HepG2 (cell line): ENCODE measurements around the gene SLC29A1. TPM values are rescaled to one million over a fixed set of nuclear protein-coding genes. Genes with fewer than 3 reads are reported as not detected.

Source experiments
- CBFB ChIP-seq: sonication (generic); formaldehyde crosslinking; IDR thresholded peaks from 2 replicates; pipeline ENCODE4 v1.4.0; 2020; ENCODE audit warnings: missing genetic modification reagents
- CENPT ChIP-seq: sonication (generic); formaldehyde crosslinking; IDR thresholded peaks from 2 replicates; pipeline ENCODE4 v1.8.0; 2022; ENCODE audit warnings: low read depth, mild to moderate bottlenecking, moderate library complexity, missing genetic modification reagents
- E2F2 ChIP-seq: sonication (generic); formaldehyde crosslinking; IDR thresholded peaks from 2 replicates; pipeline ENCODE4 v1.4.0; 2020; ENCODE audit warnings: missing genetic modification reagents, borderline replicate concordance
- ERF ChIP-seq: IDR thresholded peaks from 2 replicates; pipeline ENCODE4 v1.6.1; 2018; ENCODE audit warnings: missing biosample characterization, missing genetic modification reagents
- GATA4 ChIP-seq: sonication (generic); IDR thresholded peaks from 2 replicates; pipeline ENCODE4 v1.6.1; 2016; ENCODE audit warnings: antibody characterized with exemption, low read depth, borderline replicate concordance
- HNRNPK ChIP-seq: fragments of 200-400 bp; formaldehyde crosslinking; IDR thresholded peaks from 2 replicates; pipeline ENCODE4 v1.6.1; 2018; ENCODE audit warnings: low read length, low read depth, moderate library complexity, mild to moderate bottlenecking; ENCODE audit not compliant: poor library complexity, severe bottlenecking
- HOXA3 ChIP-seq: sonication (generic); formaldehyde crosslinking; IDR thresholded peaks from 2 replicates; pipeline ENCODE4 v1.5.0; 2020; ENCODE audit warnings: missing genetic modification reagents
- HOXA9 ChIP-seq: sonication (generic); formaldehyde crosslinking; IDR thresholded peaks from 2 replicates; pipeline ENCODE4 v1.8.1; 2022; ENCODE audit warnings: missing genetic modification reagents, mild to moderate bottlenecking, moderate library complexity, borderline replicate concordance
- THRA ChIP-seq: sonication (generic); formaldehyde crosslinking; IDR thresholded peaks from 2 replicates; pipeline ENCODE4 v1.4.0; 2020; ENCODE audit warnings: missing genetic modification reagents, borderline replicate concordance
- ZBTB1 ChIP-seq: sonication (generic); formaldehyde crosslinking; IDR thresholded peaks from 2 replicates; pipeline ENCODE4 v1.4.0; 2020; ENCODE audit warnings: missing genetic modification reagents, borderline replicate concordance
- ZBTB26 ChIP-seq: IDR thresholded peaks from 2 replicates; pipeline ENCODE4 v1.6.1; 2016; ENCODE audit warnings: missing compliant biosample characterization, missing genetic modification reagents, borderline replicate concordance
- ZKSCAN1 ChIP-seq: fragments of 150-350 bp; IDR thresholded peaks from 2 replicates; pipeline ENCODE4 v1.6.1; 2014; ENCODE audit warnings: low read length
- ZNF225 ChIP-seq: sonication (generic); formaldehyde crosslinking; IDR thresholded peaks from 2 replicates; pipeline ENCODE4 v1.4.0; 2020; ENCODE audit warnings: mild to moderate bottlenecking, missing genetic modification reagents
- ZNF407 ChIP-seq: sonication (generic); formaldehyde crosslinking; IDR thresholded peaks from one replicate; pipeline ENCODE4 v1.5.1; 2020; ENCODE audit warnings: mild to moderate bottlenecking, missing genetic modification reagents; ENCODE audit errors: not compliant biosample characterization
- ZNF451 ChIP-seq: sonication (generic); formaldehyde crosslinking; IDR thresholded peaks from 2 replicates; pipeline ENCODE4 v1.5.0; 2020; ENCODE audit warnings: mild to moderate bottlenecking, missing genetic modification reagents
- polyA plus RNA-seq, 8 experiments: library from polyadenylated mRNA; depleted of rRNA in 3 of 8; stranded (reverse) in 7 of 8; unstranded in 1 of 8; fragments of >200 nt; fragmentation: Illumina TruSeq in 4 of 8; extraction: Trizol in 4 of 8; gene quantifications; 2 replicates each; pipeline versions ENCODE4 v1.2.1 to v1.2.3, GENCODE V29; 2011 to 2016; ENCODE audit warnings: low read depth in 4 of 8, missing spikeins in 1 of 8, mixed read lengths in 1 of 8; ENCODE audit not compliant: insufficient read depth in 1 of 8
- total RNA-seq, 5 experiments: library from RNA; depleted of rRNA; stranded (reverse); fragments of >200 nt; fragmentation: Illumina TruSeq; extraction: Trizol; gene quantifications; 2 replicates each; pipeline ENCODE4 v1.2.3, GENCODE V29; 2016; ENCODE audit warnings: low read depth in 1 of 5

The SLC29A1 gene
- total and polyA plus RNA-seq, 2 of the 13 experiments (the other 11 are each of a cell fraction or from before 2014, with no cell fraction given) = 43.2 to 106 TPM

GRCh38 chr6:44246663-44247337 lies 23.4 kb downstream of the SLC29A1 start, which contains the start of gene HSP90AB1 (continued):
- no peak for TF ChIP-seq ZNF407
- TF ChIP-seq ZKSCAN1 = peak; percentile 77; the same call in 1 of the 2 replicates
- peak; percentile 86 for TF ChIP-seq HOXA3 (CRISPR knock-in tag)
- TF ChIP-seq ZNF451 (CRISPR knock-in tag) = no peak
- TF ChIP-seq E2F2 = peak; percentile 95; the same call in 1 of the 2 replicates
- TF ChIP-seq CENPT (CRISPR knock-in tag) = no peak
- no peak; the same call in 1 of the 2 replicates for TF ChIP-seq ZBTB26 (CRISPR knock-in tag)
- TF ChIP-seq HOXA9 = no peak; the same call in 1 of the 2 replicates
- TF ChIP-seq THRA (CRISPR knock-in tag) = peak; percentile 63; the same call in 1 of the 2 replicates
- peak; percentile 77 for TF ChIP-seq ERF (CRISPR knock-in tag)
- TF ChIP-seq ZBTB1 (CRISPR knock-in tag) = 0 out of 2 replicates have a peak, but pooled peaks have one; percentile 58
- TF ChIP-seq HNRNPK = no peak
- no peak; the same call in 1 of the 2 replicates for TF ChIP-seq CBFB
- peak; percentile 92 for TF ChIP-seq GATA4
- no peak; the same call in 1 of the 2 replicates for TF ChIP-seq ZNF225 (CRISPR knock-in tag)
